ENCODE data around the gene DENND1B.
A peak's percentile ranks its signal among the peaks of the same experiment; 100 is the strongest.

Gene DENND1B

DNA sequence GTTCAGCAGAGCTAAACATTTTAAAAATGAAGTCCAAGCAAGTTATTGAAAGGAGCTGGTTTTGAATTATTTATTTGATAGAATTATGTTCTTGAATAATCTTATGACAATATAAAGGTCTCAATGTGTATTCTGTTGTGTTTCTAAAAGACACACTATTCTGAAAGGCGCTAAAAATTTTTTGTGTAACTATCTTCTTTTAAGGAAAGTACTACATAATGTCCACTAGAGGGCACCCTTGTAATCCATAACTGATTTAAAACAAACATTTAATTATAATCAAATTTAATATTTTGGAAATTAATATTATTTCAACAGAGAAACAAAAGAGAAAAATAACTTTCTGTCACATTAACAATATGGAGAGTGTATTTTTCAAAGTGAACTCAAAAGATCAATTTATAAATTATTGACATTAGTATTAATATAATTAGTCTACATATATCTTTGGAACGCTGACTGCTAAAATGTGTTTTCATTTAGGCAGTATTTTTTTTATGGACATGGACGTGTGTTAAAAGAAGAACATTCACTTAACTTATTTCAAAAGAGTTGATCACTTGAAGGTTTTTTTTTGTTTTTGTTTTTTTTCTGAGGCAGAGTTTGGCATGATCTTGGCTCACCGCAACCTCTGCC lies 248.4 kb downstream of the DENND1B start:
- H3K36me3 ChIP-seq (ENCODE audit: insufficient read depth, low read length), result no peaks in the 10 kb centered on the region; the same call in 1 of the 2 replicates
- H4K20me1 ChIP-seq (ENCODE audit: insufficient read depth, low read length), result no peaks in the 10 kb centered on the region
- H3K4me2 ChIP-seq (ENCODE audit: insufficient read depth, low read length), result no peak overlapping the region
- no peak overlapping the region for H2AFZ ChIP-seq (ENCODE audit: low read depth, low read length)
- H3K4me3 ChIP-seq (ENCODE audit: low read depth in 1 of 2, low read length in 2 of 2), result no peak overlapping the region
- TF ChIP-seq EZH2 (IDR thresholded peaks at IDR 0.05; ENCODE audit: borderline replicate concordance, low read depth, low read length, severe bottlenecking), result no peak
- TF ChIP-seq, protein P1, sequence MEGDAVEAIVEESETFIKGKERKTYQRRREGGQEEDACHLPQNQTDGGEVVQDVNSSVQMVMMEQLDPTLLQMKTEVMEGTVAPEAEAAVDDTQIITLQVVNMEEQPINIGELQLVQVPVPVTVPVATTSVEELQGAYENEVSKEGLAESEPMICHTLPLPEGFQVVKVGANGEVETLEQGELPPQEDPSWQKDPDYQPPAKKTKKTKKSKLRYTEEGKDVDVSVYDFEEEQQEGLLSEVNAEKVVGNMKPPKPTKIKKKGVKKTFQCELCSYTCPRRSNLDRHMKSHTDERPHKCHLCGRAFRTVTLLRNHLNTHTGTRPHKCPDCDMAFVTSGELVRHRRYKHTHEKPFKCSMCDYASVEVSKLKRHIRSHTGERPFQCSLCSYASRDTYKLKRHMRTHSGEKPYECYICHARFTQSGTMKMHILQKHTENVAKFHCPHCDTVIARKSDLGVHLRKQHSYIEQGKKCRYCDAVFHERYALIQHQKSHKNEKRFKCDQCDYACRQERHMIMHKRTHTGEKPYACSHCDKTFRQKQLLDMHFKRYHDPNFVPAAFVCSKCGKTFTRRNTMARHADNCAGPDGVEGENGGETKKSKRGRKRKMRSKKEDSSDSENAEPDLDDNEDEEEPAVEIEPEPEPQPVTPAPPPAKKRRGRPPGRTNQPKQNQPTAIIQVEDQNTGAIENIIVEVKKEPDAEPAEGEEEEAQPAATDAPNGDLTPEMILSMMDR (IDR thresholded peaks at IDR 0.05; ENCODE audit: borderline replicate concordance, extremely low read depth, low read length, poor library complexity, severe bottlenecking), result peak; percentile 62
- no peaks in the 10 kb centered on the region for H3K9me3 ChIP-seq (ENCODE audit: insufficient read depth, low read length, severe bottlenecking)
- H3K27me3 ChIP-seq (ENCODE audit: insufficient read depth, low read length, poor library complexity), result no peaks in the 10 kb centered on the region
- ATAC-seq (ENCODE audit: insufficient read depth, low read depth) (no peak), DNase-seq (no peak)
- H3K79me2 ChIP-seq (ENCODE audit: insufficient read depth, low read length), result no peaks in the 10 kb centered on the region
- H3K9ac ChIP-seq (ENCODE audit: low read depth, low read length), result no peak overlapping the region
- H3K4me1 ChIP-seq (ENCODE audit: insufficient read depth, low read length), result no peaks in the 10 kb centered on the region
- no peak overlapping the region for H3K27ac ChIP-seq (ENCODE audit: low read length)

GRCh38 chr1:197521118-197521739 lies 254.1 kb downstream of the DENND1B start:
- no peak overlapping the region for H3K27ac ChIP-seq (ENCODE audit: low read length)
- H3K4me1 ChIP-seq (ENCODE audit: insufficient read depth, low read length), result no peaks in the 10 kb centered on the region
- H3K27me3 ChIP-seq (ENCODE audit: insufficient read depth, low read length, poor library complexity), result no peaks in the 10 kb centered on the region
- no peak overlapping the region for H3K4me2 ChIP-seq (ENCODE audit: insufficient read depth, low read length)
- no peak overlapping the region for H3K4me3 ChIP-seq (ENCODE audit: low read depth in 1 of 2, low read length in 2 of 2)
- H3K79me2 ChIP-seq (ENCODE audit: insufficient read depth, low read length), result no peaks in the 10 kb centered on the region
- H3K9ac ChIP-seq (ENCODE audit: low read depth, low read length), result no peak overlapping the region
- ATAC-seq (ENCODE audit: insufficient read depth, low read depth) (peak; percentile 70), DNase-seq (peak; percentile 31)
- H4K20me1 ChIP-seq (ENCODE audit: insufficient read depth, low read length), result no peaks in the 10 kb centered on the region
- TF ChIP-seq, protein P1 (IDR thresholded peaks at IDR 0.05; ENCODE audit: borderline replicate concordance, extremely low read depth, low read length, poor library complexity, severe bottlenecking), result peak; percentile 87
- no peak for TF ChIP-seq EZH2 (IDR thresholded peaks at IDR 0.05; ENCODE audit: borderline replicate concordance, low read depth, low read length, severe bottlenecking)
- H2AFZ ChIP-seq (ENCODE audit: low read depth, low read length), result no peak overlapping the region
- no peaks in the 10 kb centered on the region; the same call in 1 of the 2 replicates for H3K36me3 ChIP-seq (ENCODE audit: insufficient read depth, low read length)
- H3K9me3 ChIP-seq (ENCODE audit: insufficient read depth, low read length, severe bottlenecking), result no peaks in the 10 kb centered on the region

- DNase-seq (no peak), ATAC-seq (ENCODE audit: insufficient read depth, low read depth) (peak; percentile 64; the same call in 2 of the 3 replicates)
- no peaks in the 10 kb centered on the region for H3K4me1 ChIP-seq (ENCODE audit: insufficient read depth, low read length)
- no peak overlapping the region for H3K4me2 ChIP-seq (ENCODE audit: insufficient read depth, low read length)
- H3K27me3 ChIP-seq (ENCODE audit: insufficient read depth, low read length, poor library complexity), result no peaks in the 10 kb centered on the region
- H3K27ac ChIP-seq (ENCODE audit: low read length), result no peak overlapping the region
- H3K9ac ChIP-seq (ENCODE audit: low read depth, low read length), result no peak overlapping the region
- no peak overlapping the region for H2AFZ ChIP-seq (ENCODE audit: low read depth, low read length)
- TF ChIP-seq, protein P1 (IDR thresholded peaks at IDR 0.05; ENCODE audit: borderline replicate concordance, extremely low read depth, low read length, poor library complexity, severe bottlenecking), result peak; percentile 71
- no peak for TF ChIP-seq EZH2 (IDR thresholded peaks at IDR 0.05; ENCODE audit: borderline replicate concordance, low read depth, low read length, severe bottlenecking)
- no peaks in the 10 kb centered on the region for H3K9me3 ChIP-seq (ENCODE audit: insufficient read depth, low read length, severe bottlenecking)
- H3K36me3 ChIP-seq (ENCODE audit: insufficient read depth, low read length), result no peaks in the 10 kb centered on the region; the same call in 1 of the 2 replicates
- H3K4me3 ChIP-seq (ENCODE audit: low read depth in 1 of 2, low read length in 2 of 2), result no peak overlapping the region
- no peaks in the 10 kb centered on the region for H4K20me1 ChIP-seq (ENCODE audit: insufficient read depth, low read length)
- H3K79me2 ChIP-seq (ENCODE audit: insufficient read depth, low read length), result no peaks in the 10 kb centered on the region
Measured at GRCh38 chr1:197519741-197520334, 255.4 kb downstream of the DENND1B start.
